DOHH2 (cell line): Measurements from ENCODE around the gene SGF29.

Experiments
- H3F3A ChIP-seq: fragments of 200-600 bp; sonication (generic), shearing (Covaris generic); 2 replicates; pipeline ENCODE4 v1.6.0; 2016; ENCODE audit warnings: antibody characterized with exemption, mild to moderate bottlenecking; ENCODE audit not compliant: control insufficient read depth, insufficient read depth
- H3K27ac ChIP-seq: fragments of 200-600 bp; sonication (generic); 2 replicates; pipeline ENCODE4 v1.5.1; 2014; ENCODE audit warnings: low read depth, mild to moderate bottlenecking, low read length, moderate library complexity
- H3K27me3 ChIP-seq: fragments of 200-600 bp; sonication (generic); 2 replicates; pipeline ENCODE4 v1.6.1; 2014; ENCODE audit warnings: mild to moderate bottlenecking, low read length, mixed read lengths; ENCODE audit not compliant: control insufficient read depth
- H3K36me3 ChIP-seq: fragments of 200-600 bp; sonication (generic); 2 replicates; pipeline ENCODE4 v1.6.1; 2014; ENCODE audit warnings: mild to moderate bottlenecking, low read length, moderate library complexity, mixed read lengths; ENCODE audit not compliant: control insufficient read depth
- H3K4me1 ChIP-seq: fragments of 200-600 bp; sonication (generic); 2 replicates; pipeline ENCODE4 v1.6.1; 2014; ENCODE audit warnings: mild to moderate bottlenecking, low read length, mixed read lengths; ENCODE audit not compliant: control insufficient read depth
- H3K4me2 ChIP-seq: fragments of 200-600 bp; sonication (generic); 2 replicates; pipeline ENCODE4 v1.6.0; 2014; ENCODE audit warnings: mild to moderate bottlenecking, low read length, moderate library complexity
- H3K4me3 ChIP-seq: fragments of 200-600 bp; sonication (generic); 2 replicates; pipeline ENCODE4 v1.5.1; 2014; ENCODE audit warnings: mild to moderate bottlenecking, low read length, mixed read lengths
- H3K79me2 ChIP-seq: fragments of 200-600 bp; sonication (generic); 2 replicates; pipeline ENCODE4 v1.6.1; 2014; ENCODE audit warnings: mild to moderate bottlenecking, low read length, mixed read lengths; ENCODE audit not compliant: control insufficient read depth
- H3K9me2 ChIP-seq: fragments of 200-600 bp; sonication (generic); replicated peaks from 2 replicates; pipeline ENCODE4 v1.6.1; 2014; ENCODE audit warnings: mild to moderate bottlenecking, low read length, mixed read lengths; ENCODE audit not compliant: control insufficient read depth
- H3K9me3 ChIP-seq: fragments of 200-600 bp; sonication (generic); 2 replicates; pipeline ENCODE4 v1.6.1; 2014; ENCODE audit warnings: antibody characterized with exemption, low read length, mixed read lengths; ENCODE audit not compliant: control insufficient read depth, insufficient read depth
- H4K20me1 ChIP-seq: fragments of 200-600 bp; sonication (generic); 2 replicates; pipeline ENCODE4 v1.6.0; 2014; ENCODE audit warnings: low read depth, mild to moderate bottlenecking, antibody characterized with exemption, low read length, moderate library complexity; ENCODE audit not compliant: control insufficient read depth, insufficient read depth
- EZH2phosphoT487 ChIP-seq: fragments of 200-600 bp; sonication (generic); IDR thresholded peaks from 2 replicates; pipeline ENCODE4 v1.6.1; 2017; ENCODE audit warnings: borderline replicate concordance, mild to moderate bottlenecking, antibody characterized with exemption, low read length, moderate library complexity, mixed read lengths
- TF ChIP-seq, protein P1 (sequence below): fragments of 200-600 bp; sonication (generic); IDR thresholded peaks from one replicate; pipeline ENCODE4 v1.5.1; 2014; ENCODE audit warnings: antibody characterized with exemption, mild to moderate bottlenecking, low read depth, low read length; ENCODE audit not compliant: poor library complexity, severe bottlenecking

SGF29 gene

DNA sequence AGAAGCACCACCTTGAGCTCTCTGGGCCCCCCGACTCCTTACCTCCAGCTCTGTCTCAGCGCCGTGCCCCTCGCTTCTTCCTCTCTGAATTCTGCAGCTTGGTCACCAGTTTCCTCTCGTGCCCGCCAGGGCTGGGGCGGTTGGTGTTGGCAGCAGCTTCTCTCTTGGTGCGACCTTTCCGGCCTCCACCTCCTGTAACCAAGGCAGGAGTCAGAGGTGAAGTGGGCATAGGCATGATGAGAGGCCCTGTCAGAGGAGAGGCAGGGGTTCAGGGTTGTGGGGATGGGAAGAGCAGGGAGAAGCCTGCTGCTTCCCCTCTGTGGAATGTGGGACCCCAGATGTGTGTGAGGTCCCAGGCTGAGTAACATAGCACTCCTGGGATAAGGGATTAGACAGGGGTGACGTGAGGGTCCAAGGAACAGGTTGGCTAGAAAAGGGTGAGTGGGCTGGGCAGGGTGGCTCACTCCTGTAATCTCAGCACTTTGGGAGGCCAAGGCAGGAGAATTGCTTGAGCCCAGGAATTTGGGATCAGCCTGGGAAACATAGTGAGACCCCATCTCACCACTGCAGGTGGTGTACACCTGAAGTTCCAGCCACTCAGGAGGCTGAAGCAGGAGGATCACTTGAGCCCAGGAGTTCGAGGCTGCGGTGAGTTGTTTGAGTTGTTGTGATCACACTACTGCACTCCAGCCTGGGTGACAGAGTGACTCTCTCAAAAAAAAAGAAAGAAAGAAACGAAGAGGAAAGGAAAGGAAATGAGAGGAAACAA lies 15.6 kb upstream of the SGF29 start:
- H3F3A ChIP-seq: no peaks in the 10 kb centered on the region
- TF ChIP-seq, protein P1, sequence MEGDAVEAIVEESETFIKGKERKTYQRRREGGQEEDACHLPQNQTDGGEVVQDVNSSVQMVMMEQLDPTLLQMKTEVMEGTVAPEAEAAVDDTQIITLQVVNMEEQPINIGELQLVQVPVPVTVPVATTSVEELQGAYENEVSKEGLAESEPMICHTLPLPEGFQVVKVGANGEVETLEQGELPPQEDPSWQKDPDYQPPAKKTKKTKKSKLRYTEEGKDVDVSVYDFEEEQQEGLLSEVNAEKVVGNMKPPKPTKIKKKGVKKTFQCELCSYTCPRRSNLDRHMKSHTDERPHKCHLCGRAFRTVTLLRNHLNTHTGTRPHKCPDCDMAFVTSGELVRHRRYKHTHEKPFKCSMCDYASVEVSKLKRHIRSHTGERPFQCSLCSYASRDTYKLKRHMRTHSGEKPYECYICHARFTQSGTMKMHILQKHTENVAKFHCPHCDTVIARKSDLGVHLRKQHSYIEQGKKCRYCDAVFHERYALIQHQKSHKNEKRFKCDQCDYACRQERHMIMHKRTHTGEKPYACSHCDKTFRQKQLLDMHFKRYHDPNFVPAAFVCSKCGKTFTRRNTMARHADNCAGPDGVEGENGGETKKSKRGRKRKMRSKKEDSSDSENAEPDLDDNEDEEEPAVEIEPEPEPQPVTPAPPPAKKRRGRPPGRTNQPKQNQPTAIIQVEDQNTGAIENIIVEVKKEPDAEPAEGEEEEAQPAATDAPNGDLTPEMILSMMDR: no peak
- TF ChIP-seq EZH2phosphoT487: no peak
- H3K4me1 ChIP-seq: no peaks in the 10 kb centered on the region; the same call in 1 of the 2 replicates
- H3K4me3 ChIP-seq: no peak overlapping the region
- H3K79me2 ChIP-seq: no peaks in the 10 kb centered on the region
- no peaks in the 10 kb centered on the region for H4K20me1 ChIP-seq
- H3K36me3 ChIP-seq: no peaks in the 10 kb centered on the region
- H3K4me2 ChIP-seq: no peak overlapping the region
- peaks cover 15% of the 10 kb centered on the region for H3K27me3 ChIP-seq
- H3K9me2 ChIP-seq: no peaks in the 10 kb centered on the region
- no peak overlapping the region for H3K27ac ChIP-seq
- H3K9me3 ChIP-seq: no peaks in the 10 kb centered on the region

DNA sequence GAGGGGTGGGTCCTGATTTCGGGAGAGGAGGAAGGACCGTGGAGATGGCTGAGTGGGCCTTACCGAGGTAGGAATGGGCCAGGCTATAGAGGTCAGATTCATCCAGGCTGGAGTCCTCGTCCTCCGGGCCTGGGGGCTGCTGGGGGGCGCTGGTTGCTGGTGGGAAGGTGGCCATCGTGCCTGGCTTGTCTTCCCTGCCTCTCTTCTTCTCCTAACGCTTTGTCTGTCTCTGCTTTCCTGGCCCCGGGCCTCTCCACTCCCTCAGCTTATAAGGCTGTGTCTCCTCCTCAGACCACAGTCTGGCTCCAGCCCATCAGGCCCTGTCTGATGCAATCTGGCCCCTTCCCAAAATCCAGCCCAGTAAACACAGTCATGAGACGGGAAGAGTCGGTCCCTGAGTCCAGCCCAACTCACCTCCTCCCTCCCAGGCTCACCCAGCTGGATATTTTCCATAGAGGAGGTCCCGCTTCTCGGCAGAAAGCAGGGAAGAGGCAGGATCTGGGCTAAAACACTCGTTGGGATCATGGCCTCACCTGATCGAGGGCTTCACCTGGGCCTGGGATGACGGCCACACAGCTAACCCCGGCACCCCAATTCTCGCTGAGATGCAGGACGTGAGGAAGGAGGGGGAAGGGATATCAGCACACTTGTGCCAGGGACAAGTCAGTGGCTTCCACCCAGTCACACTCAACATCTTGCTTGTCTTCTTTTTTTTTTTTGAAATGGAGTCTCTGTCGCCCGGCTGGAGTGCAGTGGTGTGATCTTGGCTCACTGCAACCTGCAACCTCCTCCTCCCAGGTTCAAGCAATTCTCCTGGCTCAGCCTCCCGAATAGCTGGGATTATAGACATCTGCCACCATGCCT lies 14.8 kb upstream of the SGF29 start, which contains the start of gene NUPR1:
Gene NUPR1, minus strand, starts transcription at position 242 of the 864 bp plus-strand sequence. Its CDS starts 67 bp downstream, at position 175.
- Histone ChIP-seq H3K4me2 (no peak within 1 kb of the TSS), H3K79me2 (no peaks in the 10 kb centered on the region), H3K9me3 (no peaks in the 10 kb centered on the region), H4K20me1 (no peaks in the 10 kb centered on the region), H3K27ac (no peak within 1 kb of the TSS), H3K27me3 (peaks cover 10% of the 10 kb centered on the region), H3F3A (no peaks in the 10 kb centered on the region), H3K4me1 (no peaks in the 10 kb centered on the region; the same call in 1 of the 2 replicates), H3K9me2 (no peaks in the 10 kb centered on the region), H3K36me3 (no peaks in the 10 kb centered on the region), H3K4me3 (no peak within 1 kb of the TSS)
- TF ChIP-seq, protein P1: no peak
- TF ChIP-seq EZH2phosphoT487: no peak

DNA sequence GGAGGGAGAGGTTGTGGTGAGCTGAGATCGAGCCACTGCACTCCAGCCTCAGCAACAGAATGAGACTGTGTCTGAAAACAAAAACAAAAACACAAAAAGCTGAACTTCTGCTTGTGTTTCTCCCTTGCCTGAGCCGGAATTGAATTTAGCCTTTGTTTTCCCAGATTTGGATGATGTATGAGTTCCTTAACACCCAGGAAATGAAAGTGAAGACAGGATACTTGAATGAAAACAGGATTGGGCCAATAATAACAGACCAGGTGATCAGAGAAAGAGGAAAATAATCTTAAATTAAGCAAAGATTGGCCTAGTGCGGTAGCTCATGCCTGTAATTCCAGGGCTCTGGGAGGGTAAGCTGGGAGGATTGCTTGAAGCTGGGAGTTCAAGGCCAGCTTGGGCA lies 13.4 kb upstream of the SGF29 start:
- TF ChIP-seq, protein P1: no peak
- no peak for TF ChIP-seq EZH2phosphoT487
- H3K4me1 ChIP-seq: no peaks in the 10 kb centered on the region; the same call in 1 of the 2 replicates
- no peak overlapping the region for H3K27ac ChIP-seq
- H3K4me3 ChIP-seq: no peak overlapping the region
- H3K79me2 ChIP-seq: no peaks in the 10 kb centered on the region
- H3K27me3 ChIP-seq: peaks cover 10% of the 10 kb centered on the region
- no peaks in the 10 kb centered on the region for H3K9me2 ChIP-seq
- no peaks in the 10 kb centered on the region for H3F3A ChIP-seq
- H3K4me2 ChIP-seq: no peak overlapping the region
- H3K9me3 ChIP-seq: no peaks in the 10 kb centered on the region
- no peaks in the 10 kb centered on the region for H3K36me3 ChIP-seq
- no peaks in the 10 kb centered on the region for H4K20me1 ChIP-seq
